Measurements from ENCODE around the gene IFT88.

IFT88 gene

DNA sequence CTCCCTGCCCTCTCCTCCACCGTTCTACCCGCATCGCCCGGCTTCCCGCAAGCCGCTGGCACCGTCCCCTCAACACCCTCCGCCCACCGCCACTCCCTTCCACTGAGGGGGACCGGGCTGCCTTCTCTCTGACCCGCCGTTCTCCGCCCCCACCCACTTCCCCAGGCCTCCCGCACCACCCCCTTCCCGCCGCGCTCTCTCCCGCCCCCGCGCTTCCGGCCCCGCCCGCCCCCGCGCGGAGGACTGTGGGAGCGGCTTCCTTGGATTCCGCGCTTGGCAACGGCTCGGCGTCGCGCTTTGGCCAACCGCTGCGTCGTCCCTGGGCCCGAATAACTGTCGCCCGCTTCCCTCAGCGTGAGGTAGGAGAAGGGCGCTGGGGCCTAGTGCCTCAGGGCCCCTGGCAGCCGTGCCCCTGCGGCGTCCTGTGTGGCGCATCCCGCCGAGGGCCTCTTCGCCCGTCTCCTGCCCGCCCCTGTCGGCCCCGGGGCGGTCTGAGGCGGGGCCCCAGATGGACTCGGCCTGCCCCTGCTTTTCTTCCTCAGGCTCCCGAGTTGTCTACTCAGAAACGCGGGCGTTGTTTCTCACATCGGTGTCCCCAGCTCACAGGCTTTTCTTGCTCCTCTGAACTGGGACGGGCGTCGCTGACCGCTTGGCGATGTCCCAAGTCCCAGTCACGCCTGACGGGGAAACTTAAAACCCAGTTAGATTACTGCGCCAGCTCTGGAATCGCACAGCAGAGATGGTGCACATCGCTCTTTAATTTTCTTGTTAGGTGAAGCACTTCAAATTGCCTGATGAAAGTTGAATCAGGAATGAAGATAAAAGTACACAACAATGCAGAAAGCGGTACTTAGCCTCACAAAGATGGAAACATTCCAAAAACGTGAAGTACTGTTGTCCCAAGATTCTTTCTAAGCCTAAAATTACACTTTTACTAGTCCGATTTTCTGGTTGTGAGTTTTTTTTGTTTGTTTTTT is at the start of gene IFT88:
TSS of gene IFT88 (plus strand) at position 260 of the 977 bp plus-strand sequence. CDS start 7,229 bp downstream, outside the sequence.
- peak; percentile 76 to 83 for ATAC-seq

GRCh38 chr13:20518660-20519100 is 48.3 kb upstream of the IFT88 start:
- no peak for ATAC-seq

DNA sequence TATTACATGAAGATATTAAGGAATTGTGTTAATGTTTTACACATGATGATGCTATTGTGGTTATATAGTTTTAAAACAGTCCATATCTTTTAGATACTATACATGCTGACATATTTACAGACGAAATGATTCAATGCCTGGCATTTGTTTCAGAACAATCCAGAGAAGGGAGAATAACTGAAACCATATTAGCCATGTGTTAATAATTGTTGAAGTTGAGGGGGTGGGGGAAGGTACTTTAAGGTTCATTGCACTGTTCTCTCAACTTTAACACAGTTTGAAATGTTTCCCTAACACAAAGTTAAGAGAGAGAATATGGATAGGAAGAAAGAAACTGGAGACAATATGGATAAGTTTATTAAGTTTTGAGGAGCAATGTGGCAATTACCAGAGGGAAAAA is 47.1 kb upstream of the IFT88 start:
- no peak for ATAC-seq

DNA sequence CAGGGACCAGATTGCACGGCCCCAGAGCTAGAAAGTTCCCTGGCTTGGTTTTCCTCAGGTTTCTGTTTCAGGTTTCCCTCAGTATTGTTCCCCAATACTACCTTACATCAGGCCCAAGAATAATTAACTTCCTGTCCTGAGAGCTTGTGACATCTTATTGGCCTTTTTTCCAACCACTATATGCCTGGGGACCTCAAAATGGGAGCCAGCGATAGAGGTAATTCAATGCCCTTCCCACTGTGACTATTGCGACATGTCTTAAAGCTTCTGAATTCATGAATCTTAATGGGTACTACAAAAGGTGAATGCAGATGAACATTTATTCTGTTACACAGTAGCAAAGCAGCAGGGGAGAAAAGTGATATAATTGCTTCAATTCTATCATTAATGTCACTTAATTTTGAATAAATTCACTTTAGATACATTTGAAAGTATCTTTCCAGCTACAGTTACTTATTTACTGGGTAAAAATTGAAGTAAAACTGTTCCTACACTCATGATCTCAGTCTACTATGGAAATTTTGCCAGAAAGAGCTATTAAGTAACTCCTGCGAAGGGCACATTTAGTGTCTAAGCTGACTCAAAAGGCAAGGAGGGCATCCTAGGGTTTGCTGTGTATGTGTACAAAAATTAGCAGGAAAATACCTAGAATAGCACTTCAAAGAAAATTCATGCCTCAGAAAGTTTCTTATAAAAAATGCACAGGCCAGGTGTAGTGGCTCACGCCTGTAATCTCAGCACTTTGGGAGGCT is 45.4 kb upstream of the IFT88 start:
- ATAC-seq: no peak

- ATAC-seq: peak in 1 of 2 donors; percentile 2
Observed at GRCh38 chr13:20525144-20525600, 41.8 kb upstream of the IFT88 start.

- ATAC-seq: peak; percentile 88 to 90
Observed at GRCh38 chr13:20525601-20526544, 41.1 kb upstream of the IFT88 start, which contains the start of gene CRYL1. CRYL1 (minus strand) TSS chr13:20525857; CDS start chr13:20525794, 63 bp downstream.

GRCh38 chr13:20526664-20527063 is 40.3 kb upstream of the IFT88 start:
- no peak for ATAC-seq

GRCh38 chr13:20528452-20528851 is 38.5 kb upstream of the IFT88 start:
- no peak for ATAC-seq

DNA sequence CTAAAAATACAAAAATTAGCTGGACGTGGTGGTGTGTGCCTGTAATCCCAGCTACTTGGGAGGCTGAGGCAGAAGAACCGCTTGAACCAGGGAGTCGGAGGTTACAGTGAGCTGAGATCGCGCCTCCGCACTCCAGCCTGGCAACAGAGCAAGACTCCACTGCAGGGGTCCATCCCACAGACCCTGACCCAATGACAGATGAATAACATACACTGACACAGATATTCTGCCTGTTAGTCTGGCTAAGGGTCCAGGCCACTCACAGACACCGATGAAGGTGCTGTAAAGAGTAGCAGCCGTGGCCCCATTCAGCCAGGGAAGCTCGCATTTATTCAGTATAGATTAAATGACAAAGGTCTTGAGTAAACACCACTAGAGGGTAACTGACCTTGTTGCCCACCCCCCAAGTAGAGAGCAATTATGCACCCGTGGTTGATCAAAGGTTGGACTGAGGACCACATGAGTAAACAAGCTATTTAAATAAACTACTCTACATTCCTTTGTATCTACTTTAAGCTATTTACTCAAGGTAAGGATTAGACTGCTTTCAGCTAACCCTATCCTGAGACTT is 32.8 kb upstream of the IFT88 start:
- no peak for ATAC-seq

GRCh38 chr13:20536992-20537391 is 30.0 kb upstream of the IFT88 start:
- ATAC-seq: no peak

DNA sequence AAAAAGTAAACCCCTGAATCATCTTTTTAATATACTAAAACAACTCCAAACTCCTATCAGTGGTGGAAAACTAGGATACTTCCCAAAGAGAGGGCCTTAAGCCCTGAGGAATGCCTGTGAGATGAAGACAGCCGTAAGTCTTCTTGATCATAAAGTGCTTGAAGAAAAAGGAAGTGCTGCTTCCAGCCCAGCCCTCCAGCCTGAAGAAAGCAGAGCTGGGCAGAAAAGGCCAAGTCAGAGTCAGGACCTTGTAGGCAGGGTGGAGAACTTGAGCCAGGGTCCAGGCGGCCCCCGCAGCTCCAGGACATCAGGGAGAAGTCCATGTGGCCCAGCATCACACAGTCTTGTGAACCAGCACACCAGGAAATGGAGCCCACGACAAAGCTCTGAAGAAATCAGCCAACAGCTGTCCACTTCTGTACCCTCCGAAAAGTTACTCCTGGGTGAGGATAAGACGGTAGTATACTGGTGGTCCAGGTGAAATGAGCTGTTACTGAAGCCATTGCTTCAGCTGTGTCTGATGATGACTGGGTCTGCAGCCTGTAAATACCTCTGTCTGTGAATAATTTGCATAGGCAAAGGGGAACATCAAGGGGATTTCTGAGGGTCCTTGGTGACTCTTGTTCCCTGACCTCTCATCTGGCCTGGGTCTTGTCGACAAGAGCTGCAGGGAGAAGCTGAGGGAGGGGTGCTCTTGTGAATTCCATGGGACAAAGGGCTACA is 22.6 kb upstream of the IFT88 start:
- ATAC-seq: no peak

- no peak for ATAC-seq
Observed at GRCh38 chr13:20546556-20546955, 20.4 kb upstream of the IFT88 start.

- ATAC-seq: no peak
Observed at GRCh38 chr13:20547479-20547908, 19.5 kb upstream of the IFT88 start.

DNA sequence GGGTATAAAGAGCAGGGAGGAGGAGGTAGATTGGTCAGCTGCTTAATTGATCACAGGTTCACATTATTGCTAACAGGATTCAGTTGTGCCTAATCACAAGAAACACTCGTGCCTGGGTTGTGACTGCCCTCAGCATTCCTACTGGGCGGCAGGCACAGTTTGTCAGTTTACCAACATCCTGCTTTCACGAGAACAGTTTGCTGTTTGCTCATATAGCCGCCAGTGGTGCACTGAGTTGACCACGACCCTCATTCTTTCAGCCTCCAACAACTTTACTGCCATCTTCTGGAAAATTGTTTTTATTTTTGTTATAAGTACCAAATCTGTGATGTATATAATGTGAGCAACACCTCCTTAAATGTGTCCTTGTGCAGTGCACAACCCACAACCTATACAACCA is 16.2 kb upstream of the IFT88 start:
- ATAC-seq: no peak

GRCh38 chr13:20553311-20553710 is 13.6 kb upstream of the IFT88 start:
- no peak for ATAC-seq

DNA sequence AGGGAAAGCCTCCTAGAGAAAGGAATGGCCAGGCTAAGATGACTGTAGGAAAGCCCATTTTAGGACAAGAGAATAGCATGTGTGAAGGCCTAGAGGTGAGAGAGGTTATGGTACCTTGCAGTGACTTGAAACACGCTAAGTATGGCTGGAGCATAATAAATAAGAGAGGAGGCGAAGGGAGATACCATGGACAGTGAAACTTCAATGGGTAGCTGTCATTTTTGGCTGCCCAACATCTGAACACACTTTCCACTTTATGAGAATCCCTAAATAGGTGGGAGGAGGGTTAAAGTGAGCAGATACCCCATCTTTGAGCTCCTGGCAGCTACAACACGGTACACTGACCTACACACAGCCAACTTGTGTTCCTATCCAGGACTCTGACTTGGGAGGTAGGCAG is 8.0 kb upstream of the IFT88 start:
- no peak for ATAC-seq

DNA sequence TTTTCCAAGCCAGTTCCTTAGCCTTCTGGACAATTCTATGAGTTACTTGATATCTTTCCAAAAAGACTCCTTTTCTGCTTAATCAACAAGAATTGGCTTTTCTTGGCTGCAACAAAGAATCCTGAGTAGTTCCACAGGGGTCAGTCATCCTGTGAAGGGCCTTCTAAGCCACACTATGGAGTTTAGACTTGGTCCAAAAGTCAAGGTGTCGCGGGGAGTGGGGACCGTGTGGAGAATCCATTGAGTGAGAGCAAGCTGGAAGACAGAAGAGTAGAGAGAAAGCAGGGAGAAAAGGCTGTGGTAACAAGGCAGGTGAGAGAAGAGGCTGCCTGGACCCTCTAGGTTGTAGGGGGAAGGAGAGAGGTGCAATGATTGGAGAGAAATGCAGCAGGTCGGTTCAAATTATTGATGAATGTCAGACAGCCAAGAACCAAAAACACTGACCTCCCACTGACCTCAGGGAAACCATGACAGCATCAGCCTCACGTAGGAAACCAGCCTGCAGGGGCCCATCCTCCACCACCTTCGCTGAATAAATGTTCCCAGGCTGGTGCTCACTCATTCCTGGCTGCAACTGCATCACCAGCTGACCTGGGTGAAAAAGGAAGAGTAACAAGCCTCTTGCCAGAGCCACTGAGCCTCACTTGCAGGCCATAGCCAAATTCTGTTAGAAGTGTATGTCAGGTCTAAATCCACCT is 7.1 kb upstream of the IFT88 start:
- no peak for ATAC-seq

GRCh38 chr13:20561741-20562140 is 5.2 kb upstream of the IFT88 start:
- ATAC-seq: no peak

- no peak for ATAC-seq
Observed at GRCh38 chr13:20565115-20565736, 1.7 kb upstream of the IFT88 start.

GRCh38 chr13:20566468-20566897 is 474 bp upstream of the IFT88 start:
- ATAC-seq: peak; percentile 53 to 66

Data from activated CD4-positive, CD25-positive, alpha-beta regulatory T cell treated with anti-CD3 and anti-CD28 coated beads, Interleukin-2, amount 50 U/mL, for 24 hours (primary cell).